Inflammatory macrophage treated with lipopolysaccharide for 1 hour (primary cell): ENCODE measurements around the gene SDC4.
A peak's percentile ranks its signal among the peaks of the same experiment; 100 is the strongest.

Experiments
- DNase-seq, 2 donors: peaks; one replicate each; pipeline ENCODE4 v3.0.0-alpha.2; 2020 to 2022

The SDC4 gene

GRCh38 chr20:45293041-45294002 lies 54.9 kb downstream of the SDC4 start:
- DNase-seq: peak; percentile 64 to 96

DNA sequence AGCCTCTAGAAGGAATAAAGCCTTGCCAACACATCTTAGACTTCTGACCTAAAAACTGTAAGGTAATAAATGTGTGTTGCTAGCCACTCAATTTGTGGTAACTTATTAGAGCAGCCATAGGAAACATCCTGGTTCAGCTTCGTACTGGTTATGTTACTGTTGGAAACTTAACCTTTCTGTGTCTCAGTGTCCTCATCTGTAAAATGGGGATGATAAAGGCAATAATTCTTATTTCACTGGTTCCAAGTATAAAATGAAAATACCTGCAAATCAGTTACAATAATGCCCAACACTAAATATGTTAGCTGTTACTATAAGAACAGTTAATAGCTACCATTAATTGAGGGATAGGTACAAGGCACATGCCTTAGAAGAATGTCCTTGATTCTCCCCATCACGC lies 55.9 kb downstream of the SDC4 start:
- no peak for DNase-seq

GRCh38 chr20:45291526-45291925 lies 56.7 kb downstream of the SDC4 start:
- DNase-seq: no peak

DNA sequence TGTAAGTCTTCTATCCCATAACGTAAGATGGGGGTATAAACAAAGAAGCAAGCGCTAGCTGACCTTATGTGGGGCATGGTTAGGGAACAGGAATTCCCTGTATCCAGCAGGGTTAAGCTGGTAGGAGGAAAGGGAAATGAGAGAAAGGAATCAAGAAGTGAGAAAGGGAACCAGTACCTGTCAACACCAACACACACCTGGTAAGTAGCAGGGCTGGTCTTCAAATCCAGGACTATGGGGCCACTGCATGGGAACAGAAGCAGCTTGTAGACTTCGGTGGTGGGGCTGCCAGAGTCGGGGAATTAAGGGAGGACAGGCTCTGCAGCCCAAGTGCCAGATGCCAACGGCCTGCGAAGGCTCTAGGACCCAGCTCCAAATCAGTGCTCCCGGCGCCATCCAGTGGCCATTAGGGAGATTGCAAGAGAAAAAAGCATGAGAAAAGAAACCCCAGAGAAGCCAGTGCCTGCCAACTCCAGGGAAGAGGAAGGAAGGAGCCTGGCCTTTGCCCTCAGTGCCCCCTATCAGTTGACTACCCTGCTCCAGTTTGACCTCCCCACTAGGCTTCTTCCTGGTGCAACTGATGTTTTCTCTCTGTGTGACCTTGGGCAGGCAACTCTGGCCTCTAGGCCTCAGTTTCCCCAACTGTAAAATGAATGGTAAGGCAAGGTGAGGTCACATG lies 57.4 kb downstream of the SDC4 start:
- DNase-seq: peak; percentile 68 to 96

- no peak for DNase-seq
Measured at GRCh38 chr20:45289942-45290676, 58.1 kb downstream of the SDC4 start.

DNA sequence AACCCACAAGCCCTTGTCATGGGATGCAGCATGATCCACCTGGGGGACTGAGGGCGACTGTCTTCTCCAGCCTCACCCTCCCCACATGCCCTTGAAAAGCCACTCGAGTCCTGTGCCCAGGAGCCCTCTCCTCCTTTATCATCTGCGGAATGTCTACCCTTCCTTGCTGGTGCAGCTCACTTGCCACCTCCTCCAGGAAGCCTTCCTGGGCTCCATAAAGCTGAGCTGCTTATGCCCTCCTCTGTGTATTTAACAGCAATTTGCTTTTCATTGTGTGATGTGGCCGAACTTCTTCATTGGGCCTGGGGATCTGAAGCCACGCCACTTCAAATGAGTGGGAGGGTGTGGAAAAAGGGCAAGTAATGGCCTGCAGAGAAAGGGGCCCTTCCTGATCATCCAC lies 59.4 kb downstream of the SDC4 start:
- no peak for DNase-seq

DNA sequence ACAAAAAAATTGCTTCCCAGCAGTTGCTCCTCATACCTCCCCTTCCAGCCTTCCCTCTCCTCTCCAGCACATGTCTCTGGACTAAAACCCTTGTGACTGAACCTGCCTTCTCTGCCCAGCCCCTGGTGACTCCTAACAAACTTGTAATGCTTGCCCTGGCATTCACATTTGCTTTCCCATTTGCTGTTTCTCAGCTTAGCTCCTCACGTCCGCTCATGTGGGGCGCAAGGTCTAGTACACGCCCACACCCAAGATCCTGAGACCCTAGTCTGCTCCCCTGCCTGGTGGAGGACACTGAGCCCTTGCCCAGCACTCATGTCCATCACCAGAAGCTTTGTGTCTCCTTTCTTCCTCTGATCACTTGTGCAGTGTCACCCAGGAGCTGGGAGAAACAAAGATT lies 59.8 kb downstream of the SDC4 start:
- DNase-seq: no peak

DNA sequence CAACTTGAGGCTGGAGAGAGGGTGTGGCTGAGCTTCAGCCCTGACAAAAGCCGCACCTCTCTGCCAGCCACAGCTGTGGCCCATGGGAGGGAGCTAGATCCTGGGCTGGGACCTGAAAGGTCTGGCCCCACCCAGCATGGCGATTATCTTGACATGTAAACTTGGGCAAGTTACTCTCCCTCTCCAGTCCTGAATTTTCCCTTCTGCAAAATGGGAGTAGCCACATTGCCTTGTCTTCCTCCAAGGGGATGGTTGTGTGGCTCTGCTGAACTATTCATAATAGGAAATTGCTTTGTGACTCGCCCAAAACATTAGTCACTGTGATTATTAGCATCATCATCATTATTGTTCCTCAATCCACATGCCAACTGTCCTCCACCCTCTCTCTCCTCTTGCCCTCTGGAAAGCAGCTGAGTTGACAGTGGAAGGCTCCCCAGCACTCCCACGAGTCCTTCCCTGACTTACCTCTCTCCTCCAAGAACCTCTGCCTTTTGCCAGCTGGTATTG lies 64.6 kb downstream of the SDC4 start:
- DNase-seq: peak; percentile 13 to 46

DNA sequence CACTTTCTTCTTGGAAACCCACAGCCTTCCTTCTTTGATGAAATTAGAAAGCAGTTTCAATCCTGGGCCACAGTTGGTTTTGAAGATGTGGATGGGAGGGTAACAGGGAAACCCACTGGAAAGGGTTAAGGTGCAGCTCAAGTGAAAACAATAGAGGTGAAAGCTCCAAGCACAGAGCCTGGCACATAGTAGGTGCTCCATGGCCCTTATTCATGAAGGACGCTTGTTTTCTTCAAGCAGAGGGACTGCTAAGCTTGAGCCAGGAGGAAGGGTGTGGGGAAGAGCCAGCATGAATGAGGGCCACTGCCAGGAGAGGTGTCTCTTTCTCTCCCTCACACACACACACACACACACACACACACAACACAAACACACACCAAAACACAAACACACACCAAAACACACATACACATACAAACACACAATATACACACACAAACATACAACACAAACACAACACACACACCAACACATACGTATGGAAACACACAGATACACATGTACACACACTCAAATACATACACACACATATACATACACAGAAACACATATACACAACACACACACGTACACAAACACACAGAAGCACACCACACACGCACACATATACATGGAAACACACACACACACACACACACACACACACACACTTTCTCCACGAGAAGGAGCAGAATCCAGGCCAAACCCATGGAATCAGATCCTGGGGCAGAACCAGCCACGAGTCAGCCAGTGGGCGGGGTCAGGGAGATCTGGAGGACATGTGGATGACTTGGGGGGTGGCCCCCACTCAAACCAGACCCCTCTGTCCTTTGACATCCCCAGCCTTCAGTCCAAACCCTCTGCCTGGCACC lies 65.3 kb downstream of the SDC4 start:
- no peak for DNase-seq

- DNase-seq: no peak
Measured at GRCh38 chr20:45279992-45280391, 68.2 kb downstream of the SDC4 start.

DNA sequence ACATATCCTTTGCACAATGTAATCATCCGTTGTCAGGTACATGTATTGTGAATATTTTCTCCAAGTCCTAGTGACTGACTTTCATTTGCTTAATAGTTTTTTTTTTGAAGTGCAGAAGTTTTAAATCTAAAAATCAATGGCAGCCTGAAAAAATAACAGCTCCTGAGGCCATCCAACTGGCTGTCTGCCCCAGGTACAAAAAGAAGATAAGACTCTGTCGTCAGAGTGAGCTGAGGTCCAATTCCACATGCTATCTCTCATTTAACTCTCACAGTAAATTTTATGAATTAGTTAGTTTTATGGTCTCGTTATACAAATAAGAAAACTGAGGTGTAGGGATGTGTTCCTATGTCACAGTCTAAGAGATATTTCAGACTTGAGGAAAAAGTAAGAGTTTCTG lies 72.9 kb downstream of the SDC4 start:
- no peak for DNase-seq
